ENCODE measurements around the gene STEAP1. TPM values are rescaled to one million over a fixed set of nuclear protein-coding genes. Genes with fewer than 3 reads are reported as not detected.

Gene STEAP1
- total and polyA plus RNA-seq, 9 of the 15 experiments (the other 6 are each of a cell fraction or from before 2014, with no cell fraction given): 2.7 to 6.8 (median 5.1) TPM

GRCh38 chr7:90172121-90172520 lies 17.9 kb downstream of the STEAP1 start:
- Histone ChIP-seq H3K27ac (ENCODE audit: extremely low read depth, low read depth, low read length) (no peak overlapping the region), H3K9me1 (ENCODE audit: control insufficient read depth, insufficient read depth, low read length) (no peaks in the 10 kb centered on the region), H3K79me2 (ENCODE audit: control insufficient read depth, insufficient read depth, low read length) (no peaks in the 10 kb centered on the region), H2AFZ (ENCODE audit: low read depth, low read length) (no peak overlapping the region), H3K27me3 (ENCODE audit: control insufficient read depth in 2 of 2, insufficient read depth in 2 of 2, low read length in 2 of 2) (no peaks in the 10 kb centered on the region), H3K36me3 (ENCODE audit: control insufficient read depth, insufficient read depth, low read length) (no peaks in the 10 kb centered on the region), H3K4me1 (replicated peaks in 1 of 2; ENCODE audit: control insufficient read depth in 2 of 2, insufficient read depth in 2 of 2, low read length in 2 of 2) (no peaks in the 10 kb centered on the region), H4K20me1 (replicated peaks; ENCODE audit: control insufficient read depth, insufficient read depth, low read length) (no peaks in the 10 kb centered on the region), H3K4me3 (no peak overlapping the region), H3K9me3 (replicated peaks; ENCODE audit: control insufficient read depth, insufficient read depth, low read depth, low read length) (no peaks in the 10 kb centered on the region), H3K9ac (ENCODE audit: insufficient read depth in 1 of 2, low read depth in 2 of 2, low read length in 2 of 2) (no peak overlapping the region), H3K4me2 (ENCODE audit: insufficient read depth, low read length) (no peak overlapping the region)
- FAIRE-seq: no peak
- in situ Hi-C loops (cut with MboI): no loop called here
- ChIA-PET CTCF (ENCODE audit: low intra/inter-chr PET ratio) (interaction anchor here (0.5 kb wide), 1 partner anchor 66 kb away, joined by 3 read pairs; no protein-coding TSS in a partner anchor), POLR2A (no interaction called here)
- WGBS (ENCODE audit: insufficient coverage, low coverage, missing lambda C conversion rate): 3% methylated on average over 2 of the region's 2 CpGs
- BruUV-seq (replicated peaks): no TSS peak
- TF ChIP-seq RBM14 (IDR thresholded peaks at IDR 0.05; ENCODE audit: borderline replicate concordance, insufficient read depth, low read depth, low read length) (no peak), CBX2 (IDR thresholded peaks at IDR 0.05; ENCODE audit: insufficient read depth, low read length, poor library complexity, severe bottlenecking) (no peak), ID3 (CRISPR knock-in tag; IDR thresholded peaks at IDR 0.05) (no peak), ID3 (tag; IDR thresholded peaks at IDR 0.05) (no peak), BCL6 (CRISPR knock-in tag; IDR thresholded peaks at IDR 0.05) (no peak), ZBTB43 (CRISPR knock-in tag; IDR thresholded peaks at IDR 0.05) (no peak), ZKSCAN1 (IDR thresholded peaks at IDR 0.05; ENCODE audit: low read depth, low read length) (no peak), KDM2B (CRISPR knock-in tag; IDR thresholded peaks at IDR 0.05) (no peak), ZNF589 (CRISPR knock-in tag; IDR thresholded peaks at IDR 0.05; ENCODE audit: low read depth) (no peak), KAT2B (IDR thresholded peaks at IDR 0.05; ENCODE audit: low read depth, low read length) (no peak), ARID3B (CRISPR knock-in tag; IDR thresholded peaks at IDR 0.05; ENCODE audit: borderline replicate concordance) (no peak)
- no peak for DNase-seq (ENCODE audit: extremely low read depth in 1 of 4, low spot score in 3 of 4)
- no peak for ATAC-seq
- intact Hi-C loops (cut with micrococcal nuclease): no loop called here
